ENCODE data around the gene C16orf54.
"Not testable (repeated sequence)": the region's sequence is repeated elsewhere in the genome, so short reads cannot be mapped to it uniquely, and the experiment has no call there.

C16orf54 gene

GRCh38 chr16:29757086-29757485 lies 11.3 kb upstream of the C16orf54 start:
- peaks cover 24% of the 10 kb centered on the region for H3K4me1 Mint-ChIP-seq
- not testable (repeated sequence) for H3K27ac Mint-ChIP-seq

GRCh38 chr16:29756654-29757053 lies 10.9 kb upstream of the C16orf54 start:
- H3K9me3 Mint-ChIP-seq = no peaks in the 10 kb centered on the region
- no peaks in the 10 kb centered on the region for H3K36me3 Mint-ChIP-seq (ENCODE audit: low read depth)
- H3K27me3 Mint-ChIP-seq = no peaks in the 10 kb centered on the region
- H3K4me1 Mint-ChIP-seq = peaks cover 25% of the 10 kb centered on the region
- H3K27ac Mint-ChIP-seq = no peak overlapping the region
- no peak overlapping the region for H3K4me3 Mint-ChIP-seq
- DNase-seq (no peak), ATAC-seq (no peak)

More at GRCh38 chr16:29757086-29757485, 11.3 kb upstream of the C16orf54 start:
- H3K27me3 Mint-ChIP-seq; H3K9me3 Mint-ChIP-seq; ATAC-seq; DNase-seq; H3K36me3 Mint-ChIP-seq (ENCODE audit: low read depth); H3K4me3 Mint-ChIP-seq: not testable (repeated sequence)

GRCh38 chr16:29753516-29753915 lies 7.7 kb upstream of the C16orf54 start:
- H3K27me3 Mint-ChIP-seq = no peaks in the 10 kb centered on the region
- peaks cover 27% of the 10 kb centered on the region for H3K4me1 Mint-ChIP-seq
- H3K36me3 Mint-ChIP-seq (ENCODE audit: low read depth) = no peaks in the 10 kb centered on the region
- H3K4me3 Mint-ChIP-seq = no peak overlapping the region
- DNase-seq = no peak
- no peak for ATAC-seq
- no peak overlapping the region for H3K27ac Mint-ChIP-seq
- H3K9me3 Mint-ChIP-seq = no peaks in the 10 kb centered on the region

- H3K4me3 Mint-ChIP-seq; DNase-seq; ATAC-seq; H3K27me3 Mint-ChIP-seq; H3K36me3 Mint-ChIP-seq (ENCODE audit: low read depth); H3K9me3 Mint-ChIP-seq; H3K27ac Mint-ChIP-seq: not testable (repeated sequence)
- H3K4me1 Mint-ChIP-seq = peaks cover 45% of the 10 kb centered on the region
Measured at GRCh38 chr16:29748760-29749149, 3.0 kb upstream of the C16orf54 start.

- peaks cover 48% of the 10 kb centered on the region for H3K4me1 Mint-ChIP-seq
- no peaks in the 10 kb centered on the region for H3K9me3 Mint-ChIP-seq
- H3K36me3 Mint-ChIP-seq (ENCODE audit: low read depth) = peaks cover 13% of the 10 kb centered on the region
- peaks cover 2% of the 10 kb centered on the region for H3K27me3 Mint-ChIP-seq
- H3K27ac Mint-ChIP-seq = no peak overlapping the region
- DNase-seq (no peak), ATAC-seq (no peak)
- no peak overlapping the region for H3K4me3 Mint-ChIP-seq
Measured at GRCh38 chr16:29747947-29748759, 2.4 kb upstream of the C16orf54 start.

- H3K27me3 Mint-ChIP-seq, ATAC-seq, H3K9me3 Mint-ChIP-seq: not testable (repeated sequence)
- H3K4me3 Mint-ChIP-seq = peak overlapping the region; percentile 96
- peaks cover 61% of the 10 kb centered on the region for H3K4me1 Mint-ChIP-seq
- peak overlapping the region; percentile 97 for H3K27ac Mint-ChIP-seq
- peak; percentile 30 for DNase-seq
- peaks cover 22% of the 10 kb centered on the region for H3K36me3 Mint-ChIP-seq (ENCODE audit: low read depth)
Measured at GRCh38 chr16:29746518-29746917, 728 bp upstream of the C16orf54 start.

GRCh38 chr16:29745121-29745852 lies 503 bp downstream of the C16orf54 start:
- H3K9me3 Mint-ChIP-seq = no peaks in the 10 kb centered on the region

GRCh38 chr16:29744541-29745101 lies 1.2 kb downstream of the C16orf54 start:
- peaks cover 2% of the 10 kb centered on the region for H3K27me3 Mint-ChIP-seq
- ATAC-seq (no peak), DNase-seq (peak; percentile 32)
- H3K4me3 Mint-ChIP-seq = peak overlapping the region; percentile 96
- H3K4me1 Mint-ChIP-seq = peaks cover 80% of the 10 kb centered on the region
- no peaks in the 10 kb centered on the region for H3K9me3 Mint-ChIP-seq
- H3K27ac Mint-ChIP-seq = peak overlapping the region; percentile 97
- H3K36me3 Mint-ChIP-seq (ENCODE audit: low read depth) = peaks cover 22% of the 10 kb centered on the region

More at GRCh38 chr16:29745121-29745852, 503 bp downstream of the C16orf54 start:
- Mint-ChIP-seq H3K4me1 (peaks cover 73% of the 10 kb centered on the region), H3K27me3 (peaks cover 2% of the 10 kb centered on the region), H3K36me3 (ENCODE audit: low read depth) (peaks cover 22% of the 10 kb centered on the region), H3K4me3 (peak overlapping the region; percentile 96), H3K27ac (peak overlapping the region; percentile 97)
- ATAC-seq (peak; percentile 50), DNase-seq (peak; percentile 63)

- DNase-seq (peak; percentile 35), ATAC-seq (no peak)
- H3K9me3 Mint-ChIP-seq = no peaks in the 10 kb centered on the region
- H3K4me3 Mint-ChIP-seq = peak overlapping the region; percentile 96
- H3K27ac Mint-ChIP-seq = peak overlapping the region; percentile 77
- peaks cover 22% of the 10 kb centered on the region for H3K36me3 Mint-ChIP-seq (ENCODE audit: low read depth)
- H3K4me1 Mint-ChIP-seq = peaks cover 82% of the 10 kb centered on the region
- H3K27me3 Mint-ChIP-seq = peaks cover 2% of the 10 kb centered on the region
Measured at GRCh38 chr16:29743827-29744531, 1.8 kb downstream of the C16orf54 start.

GRCh38 chr16:29743475-29743826 lies 2.3 kb downstream of the C16orf54 start:
- H3K27me3 Mint-ChIP-seq = peaks cover 2% of the 10 kb centered on the region
- peaks cover 22% of the 10 kb centered on the region for H3K36me3 Mint-ChIP-seq (ENCODE audit: low read depth)
- H3K27ac Mint-ChIP-seq = peak overlapping the region; percentile 77
- ATAC-seq (no peak), DNase-seq (no peak)
- H3K4me1 Mint-ChIP-seq = peaks cover 86% of the 10 kb centered on the region
- no peaks in the 10 kb centered on the region for H3K9me3 Mint-ChIP-seq
- H3K4me3 Mint-ChIP-seq = peak overlapping the region; percentile 96

- DNase-seq (no peak), ATAC-seq (no peak)
- Mint-ChIP-seq H3K4me1 (peaks cover 90% of the 10 kb centered on the region), H3K4me3 (peak overlapping the region; percentile 96), H3K27me3 (peaks cover 2% of the 10 kb centered on the region), H3K36me3 (ENCODE audit: low read depth) (peaks cover 22% of the 10 kb centered on the region), H3K9me3 (no peaks in the 10 kb centered on the region), H3K27ac (peak overlapping the region; percentile 77)
Measured at GRCh38 chr16:29742683-29743275, 3.0 kb downstream of the C16orf54 start.

- not testable (repeated sequence) for H3K4me3 Mint-ChIP-seq, H3K9me3 Mint-ChIP-seq, ATAC-seq, DNase-seq, H3K27me3 Mint-ChIP-seq
- Mint-ChIP-seq H3K4me1 (peaks cover 83% of the 10 kb centered on the region), H3K36me3 (ENCODE audit: low read depth) (peaks cover 20% of the 10 kb centered on the region), H3K27ac (peak overlapping the region; percentile 39)
Measured at GRCh38 chr16:29740630-29741015, 5.2 kb downstream of the C16orf54 start.

GRCh38 chr16:29739927-29740629 lies 5.7 kb downstream of the C16orf54 start:
- H3K4me3 Mint-ChIP-seq, H3K27ac Mint-ChIP-seq, DNase-seq, ATAC-seq, H3K27me3 Mint-ChIP-seq, H3K9me3 Mint-ChIP-seq: not testable (repeated sequence)
- peaks cover 79% of the 10 kb centered on the region for H3K4me1 Mint-ChIP-seq
- H3K36me3 Mint-ChIP-seq (ENCODE audit: low read depth) = peaks cover 19% of the 10 kb centered on the region

All from activated naive CD8-positive, alpha-beta T cell treated with anti-CD3 and anti-CD28 coated beads, Interleukin-2, amount 50 U/mL, for 24 hours (primary cell).